Naive thymus-derived CD4-positive, alpha-beta T cell (primary cell): ENCODE measurements around the gene SNX17. TPM values are rescaled to one million over a fixed set of nuclear protein-coding genes. Genes with fewer than 3 reads are reported as not detected.
A peak's percentile ranks its signal among the peaks of the same experiment; 100 is the strongest.

Source experiments
- ATAC-seq: fragments of 150-1000 bp; cut with Tn5 transposase; 2 replicates; pipeline ENCODE4 v1.10.0; 2021; ENCODE audit warnings: mild to moderate bottlenecking, moderate library complexity
- CTCF ChIA-PET: fragments of 350-600 bp; sonication (Branson Sonifier 250); formaldehyde crosslinking; loops from one replicate; lab custom pipeline; 2021; ENCODE audit warnings: antibody characterized with exemption; lab: Charles Lee
- POLR2A ChIA-PET: fragments of 350-600 bp; sonication (Branson Sonifier 250); formaldehyde crosslinking; loops from one replicate; lab custom pipeline; 2021; ENCODE audit warnings: antibody characterized with exemption, inconsistent platforms; lab: Charles Lee
- DNase-seq, 9 donors: peaks; one replicate each; pipeline versions ENCODE4 v3.0.0 to v3.0.0-alpha.2; 2020 to 2022; ENCODE audit warnings: mixed read lengths in 1 of 9
- H3K27ac ChIP-seq: one replicate; pipeline ENCODE4 v1.7.0; 2013; ENCODE audit warnings: mild to moderate bottlenecking, low read depth, low read length, moderate library complexity
- H3K27me3 ChIP-seq, 2 donors: one replicate each; pipeline ENCODE4 v1.7.0; 2013; ENCODE audit warnings: low read length in 2 of 2, mild to moderate bottlenecking in 2 of 2, moderate library complexity in 2 of 2; ENCODE audit not compliant: control insufficient read depth in 2 of 2, insufficient read depth in 2 of 2
- H3K36me3 ChIP-seq, 3 experiments: 1 replicate in 2 of 3; 2 replicates in 1 of 3; pipeline ENCODE4 v1.7.0; 2013; ENCODE audit warnings: low read length in 3 of 3, mild to moderate bottlenecking in 3 of 3, moderate library complexity in 1 of 3; ENCODE audit not compliant: insufficient read depth in 3 of 3, control insufficient read depth in 2 of 3
- H3K4me1 ChIP-seq, 2 donors: one replicate each; pipeline ENCODE4 v1.7.0; 2013; ENCODE audit warnings: low read length in 2 of 2, mild to moderate bottlenecking in 2 of 2, moderate library complexity in 1 of 2; ENCODE audit not compliant: control insufficient read depth in 2 of 2, insufficient read depth in 2 of 2
- H3K4me3 ChIP-seq: 2 replicates; pipeline ENCODE4 v1.7.0; 2013; ENCODE audit warnings: mild to moderate bottlenecking, low read length
- H3K9me3 ChIP-seq, 3 experiments: 1 replicate in 2 of 3; 2 replicates in 1 of 3; pipeline ENCODE4 v1.7.0; 2013; ENCODE audit warnings: low read length in 3 of 3; ENCODE audit not compliant: control insufficient read depth in 2 of 3
- H3K27ac Mint-ChIP-seq, 9 donors: one replicate each; pipeline ENCODE4 v1.8.0; 2020 to 2022; ENCODE audit warnings: mixed read lengths in 9 of 9, mild to moderate bottlenecking in 8 of 9, moderate library complexity in 5 of 9, inconsistent platforms in 2 of 9
- H3K27me3 Mint-ChIP-seq, 5 donors: one replicate each; pipeline ENCODE4 v1.8.0; 2021 to 2022; ENCODE audit warnings: mixed read lengths in 5 of 5, mild to moderate bottlenecking in 1 of 5
- H3K36me3 Mint-ChIP-seq, 5 donors: one replicate each; pipeline ENCODE4 v1.8.0; 2020 to 2022; ENCODE audit warnings: mixed read lengths in 5 of 5, mild to moderate bottlenecking in 3 of 5, inconsistent platforms in 1 of 5
- H3K4me1 Mint-ChIP-seq, 7 donors: one replicate each; pipeline ENCODE4 v1.8.0; 2020 to 2022; ENCODE audit warnings: mixed read lengths in 7 of 7, mild to moderate bottlenecking in 3 of 7, inconsistent platforms in 1 of 7
- H3K4me3 Mint-ChIP-seq, 10 donors: one replicate each; pipeline ENCODE4 v1.8.0; 2020 to 2022; ENCODE audit warnings: mild to moderate bottlenecking in 10 of 10, mixed read lengths in 10 of 10, moderate library complexity in 6 of 10, inconsistent platforms in 2 of 10
- H3K9me3 Mint-ChIP-seq, 11 donors: one replicate each; pipeline ENCODE4 v1.8.0; 2020 to 2022; ENCODE audit warnings: mixed read lengths in 11 of 11, mild to moderate bottlenecking in 4 of 11, inconsistent platforms in 1 of 11, moderate library complexity in 1 of 11
- intact Hi-C, 2 donors: fragments of 100-400 bp; cut with micrococcal nuclease; formaldehyde crosslinking; loops; one replicate each; pipeline ENCODE4 v1.15.1; 2023
- polyA plus RNA-seq, 2 donors: library from polyadenylated mRNA; unstranded; fragments of 300-500 nt; fragmentation: Illumina TruSeq; gene quantifications; one replicate each; pipeline ENCODE4 v1.2.3, GENCODE V29; 2021
- total RNA-seq, 6 experiments: library from RNA in 5 of 6; stranded (reverse) in 5 of 6; gene quantifications; 1 replicate in 5 of 6; 2 replicates in 1 of 6; pipeline ENCODE4 v1.2.3 and lab custom pipeline; 2021 to 2026

SNX17 gene
- total and polyA plus RNA-seq, 7 experiments from 2014 or later, result 71.0 to 209 (median 112) TPM

GRCh38 chr2:27356382-27357181 lies 13.8 kb upstream of the SNX17 start, which contains the start of gene GTF3C2:
Gene GTF3C2, minus strand, starts transcription at chr2:27356764. Its CDS starts 13,210 bp downstream, at chr2:27343554.
- peak; percentile 85 for ATAC-seq
- peaks cover 24 to 34% of the 10 kb centered on the region in 2 donors for H3K4me1 ChIP-seq
- peaks cover 0 to 12% (median 0%) of the 10 kb centered on the region in 3 experiments for H3K36me3 ChIP-seq
- Mint-ChIP-seq H3K9me3 (peaks cover 0 to 6% (median 0%) of the 10 kb centered on the region in 11 donors), H3K4me1 (peaks cover 38 to 63% (median 56%) of the 10 kb centered on the region in 7 donors), H3K4me3 (peak within 1 kb of the TSS; percentile 95 to 100 (median 98)), H3K36me3 (peaks cover 0 to 8% (median 4%) of the 10 kb centered on the region in 5 donors), H3K27ac (peak within 1 kb of the TSS; percentile 96 to 100 (median 99)), H3K27me3 (no peaks in the 10 kb centered on the region)
- intact Hi-C loops, result loop anchor here (1.0 to 5.0 kb wide), 17 partner anchors 14 to 1324 kb away; partner anchors contain the start of genes ATRAID (in 2 of the 2), EIF2B4 (in 2 of the 2), IFT172 (in 2 of the 2) and MPV17 (in 2 of the 2)
- CTCF ChIA-PET, result interaction anchor here (1.0 kb wide), 2 partner anchors 13 to 16 kb away, joined by 3 to 4 read pairs; no protein-coding TSS in a partner anchor
- H3K27ac ChIP-seq, result peak within 1 kb of the TSS; percentile 91
- DNase-seq, result peak; percentile 76 to 94 (median 92)
- H3K9me3 ChIP-seq, result no peaks in the 10 kb centered on the region
- H3K4me3 ChIP-seq, result peak within 1 kb of the TSS; percentile 96
- no peaks in the 10 kb centered on the region for H3K27me3 ChIP-seq
- POLR2A ChIA-PET, result interaction anchor here (1.0 to 2.9 kb wide), 13 partner anchors 12 to 274 kb away, joined by 3 to 65 read pairs (median 5); partner anchors contain the start of genes ATRAID, EIF2B4, MPV17 and NRBP1

- Histone ChIP-seq H3K4me1 (peaks cover 4 to 5% of the 10 kb centered on the region in 2 donors), H3K27ac (no peak overlapping the region), H3K27me3 (no peaks in the 10 kb centered on the region), H3K9me3 (no peaks in the 10 kb centered on the region), H3K36me3 (peaks cover 13 to 38% (median 13%) of the 10 kb centered on the region in 3 experiments), H3K4me3 (no peak overlapping the region)
- ATAC-seq (no peak), DNase-seq (no peak)
- peaks cover 6 to 18% (median 14%) of the 10 kb centered on the region in 7 donors for H3K4me1 Mint-ChIP-seq
- peaks cover 0 to 25% (median 14%) of the 10 kb centered on the region in 5 donors for H3K36me3 Mint-ChIP-seq
- ChIA-PET POLR2A (interaction anchor here (0.9 to 1.1 kb wide), 2 partner anchors 39 to 266 kb away, joined by 3 read pairs; partner anchors contain the start of genes CCDC121 and GPN1), CTCF (no interaction called here)
- peak overlapping the region in 2 of 9 donors; percentile 20 to 59 for H3K27ac Mint-ChIP-seq
- no peak overlapping the region for H3K4me3 Mint-ChIP-seq
- intact Hi-C loops, result no loop called here
- H3K9me3 Mint-ChIP-seq, result no peaks in the 10 kb centered on the region
- H3K27me3 Mint-ChIP-seq, result no peaks in the 10 kb centered on the region
Measured at GRCh38 chr2:27362678-27363420, 7.6 kb upstream of the SNX17 start.

GRCh38 chr2:27363933-27364332 lies 6.5 kb upstream of the SNX17 start:
- H3K27ac Mint-ChIP-seq, result peak overlapping the region in 1 of 9 donors; percentile 28
- Histone ChIP-seq H3K27ac (no peak overlapping the region), H3K4me3 (no peak overlapping the region), H3K27me3 (no peaks in the 10 kb centered on the region), H3K36me3 (peaks cover 16 to 41% (median 19%) of the 10 kb centered on the region in 3 experiments), H3K4me1 (peaks cover 5 to 7% of the 10 kb centered on the region in 2 donors), H3K9me3 (no peaks in the 10 kb centered on the region)
- intact Hi-C loops, result no loop called here
- peaks cover 4 to 17% (median 13%) of the 10 kb centered on the region in 7 donors for H3K4me1 Mint-ChIP-seq
- DNase-seq (no peak), ATAC-seq (no peak)
- no peaks in the 10 kb centered on the region for H3K27me3 Mint-ChIP-seq
- H3K9me3 Mint-ChIP-seq, result no peaks in the 10 kb centered on the region
- POLR2A ChIA-PET, result interaction anchor here (0.7 to 10.6 kb wide), 5 partner anchors 7 to 267 kb away, joined by 3 to 65 read pairs (median 3); partner anchors contain the start of gene GTF3C2
- CTCF ChIA-PET, result no interaction called here
- no peak overlapping the region for H3K4me3 Mint-ChIP-seq
- peaks cover 0 to 22% (median 11%) of the 10 kb centered on the region in 5 donors for H3K36me3 Mint-ChIP-seq

GRCh38 chr2:27369471-27370025 lies 868 bp upstream of the SNX17 start:
- H3K36me3 Mint-ChIP-seq, result peaks cover 2 to 30% (median 25%) of the 10 kb centered on the region in 5 donors
- POLR2A ChIA-PET, result interaction anchor here (0.7 to 10.6 kb wide), 9 partner anchors 9 to 259 kb away, joined by 3 to 67 read pairs (median 18); partner anchors contain the start of genes CCDC121, GPN1, GTF3C2 and MPV17

GRCh38 chr2:27370816-27371620 lies 602 bp downstream of the SNX17 start:
- Mint-ChIP-seq H3K27me3 (no peaks in the 10 kb centered on the region), H3K4me1 (peaks cover 31 to 53% (median 46%) of the 10 kb centered on the region in 7 donors), H3K4me3 (peak overlapping the region; percentile 85 to 100 (median 96)), H3K27ac (peak overlapping the region; percentile 81 to 98 (median 94)), H3K36me3 (peaks cover 4 to 29% (median 26%) of the 10 kb centered on the region in 5 donors), H3K9me3 (no peaks in the 10 kb centered on the region)
- ATAC-seq, result peak; percentile 8
- CTCF ChIA-PET, result interaction anchor here (0.6 to 3.0 kb wide), 3 partner anchors 9 to 312 kb away, joined by 3 to 10 read pairs (median 5); partner anchors contain the start of gene ZNF513
- Histone ChIP-seq H3K4me3 (peak overlapping the region; percentile 94), H3K4me1 (peaks cover 29 to 30% of the 10 kb centered on the region in 2 donors), H3K27me3 (no peaks in the 10 kb centered on the region), H3K27ac (peak overlapping the region; percentile 93), H3K9me3 (no peaks in the 10 kb centered on the region), H3K36me3 (peaks cover 27 to 65% (median 41%) of the 10 kb centered on the region in 3 experiments)
- intact Hi-C loops, result loop anchor here (1.0 to 5.0 kb wide), 23 partner anchors 9 to 586 kb away; partner anchors contain the start of genes CAD (in 2 of the 2), IFT172 (in 2 of the 2), MPV17 (in 2 of the 2) and NRBP1 (in 2 of the 2)
- DNase-seq, result peak in 3 of 9 donors; percentile 16 to 45 (median 33)
- POLR2A ChIA-PET, result interaction anchor here (0.6 to 10.6 kb wide), 13 partner anchors 9 to 519 kb away, joined by 3 to 67 read pairs (median 5); partner anchors contain the start of genes AGBL5, GPN1, GTF3C2 and MPV17

More at GRCh38 chr2:27369471-27370025, 868 bp upstream of the SNX17 start:
- intact Hi-C loops, result loop anchor here (1.0 to 5.0 kb wide), 23 partner anchors 11 to 584 kb away; partner anchors contain the start of genes CAD (in 2 of the 2), IFT172 (in 2 of the 2), MPV17 (in 2 of the 2) and NRBP1 (in 2 of the 2)
- no peaks in the 10 kb centered on the region for H3K9me3 ChIP-seq
- Mint-ChIP-seq H3K27ac (peak overlapping the region; percentile 60 to 99 (median 91)), H3K4me1 (peaks cover 29 to 53% (median 43%) of the 10 kb centered on the region in 7 donors), H3K9me3 (no peaks in the 10 kb centered on the region), H3K27me3 (no peaks in the 10 kb centered on the region), H3K4me3 (peak overlapping the region; percentile 85 to 100 (median 94))
- CTCF ChIA-PET, result interaction anchor here (0.7 to 3.0 kb wide), 4 partner anchors 10 to 61 kb away, joined by 3 to 10 read pairs (median 4); partner anchors contain the start of gene ZNF513
- peaks cover 29 to 30% of the 10 kb centered on the region in 2 donors for H3K4me1 ChIP-seq
- H3K27ac ChIP-seq, result peak overlapping the region; percentile 88
- ATAC-seq (no peak), DNase-seq (no peak)
- peak overlapping the region; percentile 94 for H3K4me3 ChIP-seq
- no peaks in the 10 kb centered on the region for H3K27me3 ChIP-seq
- H3K36me3 ChIP-seq, result peaks cover 24 to 61% (median 30%) of the 10 kb centered on the region in 3 experiments
